Endodermal cell (in vitro differentiated cells): ENCODE data around the gene PACRG. TPM values are rescaled to one million over a fixed set of nuclear protein-coding genes. Genes with fewer than 3 reads are reported as not detected.

Experiments used
- DNase-seq: peaks from one replicate; pipeline ENCODE4 v3.0.0-alpha.2; 2017
- H3K27ac ChIP-seq: 2 replicates; pipeline ENCODE4 v1.5.1; 2013; ENCODE audit warnings: mild to moderate bottlenecking, low read depth, low read length, moderate library complexity
- H3K27me3 ChIP-seq: 2 replicates; pipeline ENCODE4 v1.6.1; 2013; ENCODE audit warnings: mild to moderate bottlenecking, low read length, moderate library complexity; ENCODE audit not compliant: insufficient read depth, control insufficient read depth, poor library complexity, severe bottlenecking
- H3K36me3 ChIP-seq: 2 replicates; pipeline ENCODE4 v1.7.0; 2013; ENCODE audit warnings: mild to moderate bottlenecking, low read length, moderate library complexity; ENCODE audit not compliant: control insufficient read depth, insufficient read depth
- H3K4me1 ChIP-seq: one replicate; pipeline ENCODE4 v1.7.0; 2013; ENCODE audit warnings: low read length; ENCODE audit not compliant: control insufficient read depth, insufficient read depth
- H3K4me3 ChIP-seq: 2 replicates; pipeline ENCODE4 v1.5.1; 2013; ENCODE audit warnings: mild to moderate bottlenecking, low read length, moderate library complexity
- H3K9ac ChIP-seq: 2 replicates; pipeline ENCODE4 v1.6.1; 2013; ENCODE audit warnings: mild to moderate bottlenecking, low read length, moderate library complexity; ENCODE audit not compliant: poor library complexity, severe bottlenecking; ENCODE audit errors: extremely low read depth
- H3K9me3 ChIP-seq: 2 replicates; pipeline ENCODE4 v1.6.1; 2013; ENCODE audit warnings: mild to moderate bottlenecking, low read length, moderate library complexity; ENCODE audit not compliant: control insufficient read depth
- H3K27ac Mint-ChIP-seq: 2 replicates; pipeline ENCODE4 v1.8.0; 2020; ENCODE audit warnings: mixed read lengths
- H3K27me3 Mint-ChIP-seq: 2 replicates; pipeline ENCODE4 v1.8.0; 2021; ENCODE audit warnings: mild to moderate bottlenecking, mixed read lengths; ENCODE audit not compliant: insufficient read depth
- H3K36me3 Mint-ChIP-seq: 2 replicates; pipeline ENCODE4 v1.8.0; 2020; ENCODE audit warnings: low read depth, mixed read lengths
- H3K4me1 Mint-ChIP-seq: 2 replicates; pipeline ENCODE4 v1.8.0; 2020; ENCODE audit warnings: mixed read lengths
- H3K4me3 Mint-ChIP-seq: 2 replicates; pipeline ENCODE4 v1.8.0; 2020; ENCODE audit warnings: mild to moderate bottlenecking, moderate library complexity, mixed read lengths
- H3K9me3 Mint-ChIP-seq: 2 replicates; pipeline ENCODE4 v1.8.0; 2020; ENCODE audit warnings: mild to moderate bottlenecking, mixed read lengths
- WGBS, 2 experiments: methylation state at CpG; one replicate each; pipeline versions ENCODE4 v1.1.5 to v1.1.7; 2013; ENCODE audit warnings: missing lambda C conversion rate in 2 of 2, mixed read lengths in 1 of 2; ENCODE audit not compliant: insufficient coverage in 1 of 2, insufficient read length in 1 of 2; 5-methylcytosine and 5-hydroxymethylcytosine counted together
- total RNA-seq, 2 donors: library from RNA; stranded (reverse); fragmentation: NEBNext Ultra II Directional in 1 of 2; extraction: Animal tissue kit (Norgen Biotek cat#: 25700) in 1 of 2; gene quantifications; 2 replicates in 1 of 2; 3 replicates in 1 of 2; pipeline ENCODE4 v1.2.1, GENCODE V29; 2021
- TF ChIP-seq, protein P1 (sequence below): fragments of 200-600 bp; sonication (generic); conservative IDR thresholded peaks from 2 replicates; pipeline ENCODE4 v1.5.0; 2021; ENCODE audit warnings: antibody characterized with exemption, mild to moderate bottlenecking

PACRG gene
- total RNA-seq, 2 donors from 2014 or later = 0.42 to 0.44 TPM

- no peaks in the 10 kb centered on the region for H3K36me3 Mint-ChIP-seq
- H3K9me3 ChIP-seq = no peaks in the 10 kb centered on the region
- TF ChIP-seq, protein P1, sequence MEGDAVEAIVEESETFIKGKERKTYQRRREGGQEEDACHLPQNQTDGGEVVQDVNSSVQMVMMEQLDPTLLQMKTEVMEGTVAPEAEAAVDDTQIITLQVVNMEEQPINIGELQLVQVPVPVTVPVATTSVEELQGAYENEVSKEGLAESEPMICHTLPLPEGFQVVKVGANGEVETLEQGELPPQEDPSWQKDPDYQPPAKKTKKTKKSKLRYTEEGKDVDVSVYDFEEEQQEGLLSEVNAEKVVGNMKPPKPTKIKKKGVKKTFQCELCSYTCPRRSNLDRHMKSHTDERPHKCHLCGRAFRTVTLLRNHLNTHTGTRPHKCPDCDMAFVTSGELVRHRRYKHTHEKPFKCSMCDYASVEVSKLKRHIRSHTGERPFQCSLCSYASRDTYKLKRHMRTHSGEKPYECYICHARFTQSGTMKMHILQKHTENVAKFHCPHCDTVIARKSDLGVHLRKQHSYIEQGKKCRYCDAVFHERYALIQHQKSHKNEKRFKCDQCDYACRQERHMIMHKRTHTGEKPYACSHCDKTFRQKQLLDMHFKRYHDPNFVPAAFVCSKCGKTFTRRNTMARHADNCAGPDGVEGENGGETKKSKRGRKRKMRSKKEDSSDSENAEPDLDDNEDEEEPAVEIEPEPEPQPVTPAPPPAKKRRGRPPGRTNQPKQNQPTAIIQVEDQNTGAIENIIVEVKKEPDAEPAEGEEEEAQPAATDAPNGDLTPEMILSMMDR = no peak
- H3K4me3 ChIP-seq = no peak overlapping the region
- H3K4me1 Mint-ChIP-seq = peaks cover 1% of the 10 kb centered on the region
- no peak overlapping the region for H3K9ac ChIP-seq
- no peaks in the 10 kb centered on the region for H3K36me3 ChIP-seq
- H3K27ac Mint-ChIP-seq = no peak overlapping the region
- no peak for DNase-seq
- WGBS, 2 experiments = 94 to 96% methylated on average over 16 to 17 of the region's 17 CpGs
- no peak overlapping the region for H3K4me3 Mint-ChIP-seq
- H3K27me3 Mint-ChIP-seq = peaks cover 5% of the 10 kb centered on the region
- no peaks in the 10 kb centered on the region for H3K27me3 ChIP-seq
- H3K9me3 Mint-ChIP-seq = no peaks in the 10 kb centered on the region
- H3K27ac ChIP-seq = no peak overlapping the region
- no peaks in the 10 kb centered on the region for H3K4me1 ChIP-seq
Observed at GRCh38 chr6:163187201-163187600, 459.4 kb downstream of the PACRG start.

DNA sequence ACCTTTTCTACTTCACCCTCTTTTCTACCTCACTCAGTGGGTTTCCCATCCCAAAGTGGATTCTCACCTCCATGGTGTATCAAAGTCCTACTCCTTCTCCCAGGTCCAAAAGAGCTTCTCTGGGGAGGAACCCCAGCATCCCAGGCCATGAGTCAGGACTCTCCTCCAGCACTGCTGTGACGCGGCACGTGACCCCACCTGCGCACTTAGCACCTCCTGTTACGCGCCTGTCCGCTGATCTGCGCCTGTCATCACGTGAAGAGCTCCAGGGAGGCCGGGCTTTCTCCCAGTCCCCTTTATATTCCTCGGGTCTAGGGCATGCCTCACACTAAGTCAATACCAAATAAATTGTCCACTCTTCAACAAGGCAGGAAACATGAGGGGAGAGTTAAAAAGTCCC, 459.8 kb downstream of the PACRG start:
- TF ChIP-seq, protein P1 = no peak
- no peak overlapping the region for H3K9ac ChIP-seq
- Mint-ChIP-seq H3K4me3 (no peak overlapping the region), H3K27ac (no peak overlapping the region), H3K27me3 (peaks cover 5% of the 10 kb centered on the region), H3K4me1 (no peaks in the 10 kb centered on the region), H3K9me3 (no peaks in the 10 kb centered on the region), H3K36me3 (no peaks in the 10 kb centered on the region)
- no peaks in the 10 kb centered on the region for H3K36me3 ChIP-seq
- no peaks in the 10 kb centered on the region for H3K4me1 ChIP-seq
- no peak for DNase-seq
- no peak overlapping the region for H3K4me3 ChIP-seq
- H3K9me3 ChIP-seq = no peaks in the 10 kb centered on the region
- H3K27me3 ChIP-seq = no peaks in the 10 kb centered on the region
- no peak overlapping the region for H3K27ac ChIP-seq
- WGBS, 2 experiments = 94 to 97% methylated on average over 7 to 11 of the region's 11 CpGs

GRCh38 chr6:163188746-163189145, 461.0 kb downstream of the PACRG start:
- Mint-ChIP-seq H3K4me1 (no peaks in the 10 kb centered on the region), H3K4me3 (no peak overlapping the region), H3K9me3 (no peaks in the 10 kb centered on the region), H3K27me3 (peaks cover 5% of the 10 kb centered on the region), H3K36me3 (no peaks in the 10 kb centered on the region), H3K27ac (no peak overlapping the region)
- TF ChIP-seq, protein P1 = no peak
- no peak for DNase-seq
- no peak overlapping the region for H3K4me3 ChIP-seq
- H3K36me3 ChIP-seq = no peaks in the 10 kb centered on the region
- no peaks in the 10 kb centered on the region for H3K4me1 ChIP-seq
- no peak overlapping the region for H3K27ac ChIP-seq
- no peaks in the 10 kb centered on the region for H3K27me3 ChIP-seq
- H3K9ac ChIP-seq = no peak overlapping the region
- 78 to 96% methylated on average over 4 to 6 of the region's 6 CpGs for WGBS, 2 experiments
- H3K9me3 ChIP-seq = no peaks in the 10 kb centered on the region
